K562 (cell line): Measurements from ENCODE around the gene RAB4B. TPM values are rescaled to one million over a fixed set of nuclear protein-coding genes. Genes with fewer than 3 reads are reported as not detected.

ENCODE experiments used
- ATAC-seq: fragments of 200-7000 bp; cut with Tn5 transposase; 3 replicates; pipeline ENCODE4 v1.9.1; 2020; ENCODE audit warnings: moderate library complexity
- BruUV-seq: library from RNA; stranded (reverse); fragments of 400-500 nt; replicated peaks from 2 replicates; lab custom pipeline; 2021; lab: Mats Ljungman, UMichigan
- CTCF ChIA-PET: fragments of 300-600 bp; formaldehyde crosslinking; extraction: SDS; loops from one replicate; lab custom pipeline; 2021; ENCODE audit warnings: low intra/inter-chr PET ratio; lab: Yijun Ruan, JAX
- POLR2A ChIA-PET: fragments of 300-600, 350-650 bp; sonication (Branson Sonifier 250); formaldehyde crosslinking; extraction: SDS; loops from one replicate; lab custom pipeline; 2021; ENCODE audit warnings: antibody characterized with exemption, inconsistent platforms; lab: Yijun Ruan, JAX
- DNase-seq, 4 experiments: peaks; one replicate each; pipeline versions ENCODE4 v3.0.0 to v3.0.0-alpha.2; 2011 to 2018; ENCODE audit warnings: low spot score in 3 of 4, mixed read lengths in 3 of 4; ENCODE audit errors: extremely low read depth in 1 of 4
- FAIRE-seq: peaks from 2 replicates; lab custom pipeline; 2011; peaks lifted over from hg19 to GRCh38; lab: Jason Lieb, UNC
- H2AFZ ChIP-seq: 2 replicates; pipeline ENCODE4 v1.6.0; 2011; ENCODE audit warnings: low read depth, low read length, control low read depth, inconsistent platforms
- H3K27ac ChIP-seq: fragments of 200-600 bp; 3 replicates; pipeline ENCODE4 v1.8.0; 2011; ENCODE audit warnings: low read depth, mild to moderate bottlenecking, control low read depth, inconsistent platforms, low read length, moderate library complexity, mixed read lengths; ENCODE audit errors: extremely low read depth
- H3K27me3 ChIP-seq, 2 experiments: fragments of 300-600 bp in 1 of 2; 2 replicates in 1 of 2; 3 replicates in 1 of 2; pipeline versions ENCODE4 v1.6.0 to v1.8.0; 2011; ENCODE audit warnings: inconsistent platforms in 2 of 2, low read length in 2 of 2, mild to moderate bottlenecking in 1 of 2, mixed read lengths in 1 of 2, moderate library complexity in 1 of 2; ENCODE audit not compliant: control insufficient read depth in 2 of 2, insufficient read depth in 2 of 2
- H3K36me3 ChIP-seq: fragments of 300-600 bp; 3 replicates; pipeline ENCODE4 v1.8.0; 2011; ENCODE audit warnings: mild to moderate bottlenecking, low read length, inconsistent platforms; ENCODE audit not compliant: control insufficient read depth, insufficient read depth
- H3K4me1 ChIP-seq, 2 experiments: fragments of 200-600 bp in 1 of 2; replicated peaks in 1 of 2; 2 replicates in 1 of 2; 3 replicates in 1 of 2; pipeline versions ENCODE4 v1.5.1 to v1.8.0; 2011; ENCODE audit warnings: inconsistent platforms in 2 of 2, low read length in 2 of 2, mild to moderate bottlenecking in 1 of 2, mixed read lengths in 1 of 2, moderate library complexity in 1 of 2; ENCODE audit not compliant: control insufficient read depth in 2 of 2, insufficient read depth in 2 of 2
- H3K4me2 ChIP-seq: 2 replicates; pipeline ENCODE4 v1.6.1; 2011; ENCODE audit warnings: low read length, control low read depth, inconsistent platforms, mixed read lengths; ENCODE audit not compliant: insufficient read depth
- H3K4me3 ChIP-seq: fragments of 200-600 bp; sonication (generic), shearing (Covaris generic); 2 replicates; pipeline ENCODE4 v1.5.1; 2016; ENCODE audit warnings: control low read depth, inconsistent platforms
- H3K79me2 ChIP-seq: fragments of 200-600 bp; 3 replicates; pipeline ENCODE4 v1.8.0; 2011; ENCODE audit warnings: low read length, inconsistent platforms; ENCODE audit not compliant: control insufficient read depth, insufficient read depth
- H3K9ac ChIP-seq, 2 experiments: 2 replicates each; pipeline versions ENCODE4 v1.6.0 to v1.6.1; 2011; ENCODE audit warnings: low read depth in 2 of 2, low read length in 2 of 2, control low read depth in 1 of 2, inconsistent platforms in 1 of 2, mild to moderate bottlenecking in 1 of 2, mixed read lengths in 1 of 2; ENCODE audit not compliant: insufficient read depth in 1 of 2
- H3K9me1 ChIP-seq: one replicate; pipeline ENCODE4 v1.6.0; 2011; ENCODE audit warnings: inconsistent platforms, mild to moderate bottlenecking, low read length, moderate library complexity; ENCODE audit not compliant: control insufficient read depth, insufficient read depth
- H3K9me3 ChIP-seq: replicated peaks from 2 replicates; pipeline ENCODE4 v1.5.1; 2011; ENCODE audit warnings: low read depth, low read length, inconsistent platforms; ENCODE audit not compliant: control insufficient read depth, insufficient read depth
- H4K20me1 ChIP-seq: replicated peaks from 2 replicates; pipeline ENCODE4 v1.6.1; 2011; ENCODE audit warnings: low read length, inconsistent platforms, mixed read lengths; ENCODE audit not compliant: control insufficient read depth, insufficient read depth
- ASH1L ChIP-seq: fragments of 450-650 bp; IDR thresholded peaks from 2 replicates; pipeline ENCODE4 v1.6.1; 2018; ENCODE audit warnings: borderline replicate concordance, mild to moderate bottlenecking, low read depth; ENCODE audit not compliant: partially characterized antibody
- FOXP1 ChIP-seq: sonication (generic); formaldehyde crosslinking; IDR thresholded peaks from 2 replicates; pipeline ENCODE4 v1.8.0; 2022; ENCODE audit warnings: mild to moderate bottlenecking, missing genetic modification reagents
- GABPB1 ChIP-seq: sonication (generic); formaldehyde crosslinking; IDR thresholded peaks from 2 replicates; pipeline ENCODE4 v1.8.0; 2022; ENCODE audit warnings: mild to moderate bottlenecking, missing genetic modification reagents
- HMG20B ChIP-seq: fragments of 250-450 bp; sonication (Bioruptor Pico); IDR thresholded peaks from 2 replicates; pipeline ENCODE4 v1.5.0; 2021; ENCODE audit warnings: mild to moderate bottlenecking
- HNRNPUL1 ChIP-seq: fragments of 200-400 bp; formaldehyde crosslinking; IDR thresholded peaks from 2 replicates; pipeline ENCODE4 v1.6.1; 2017; ENCODE audit warnings: low read length
- JUN ChIP-seq, 2 experiments: sonication (generic) in 1 of 2; formaldehyde crosslinking in 1 of 2; IDR thresholded peaks; 2 replicates each; pipeline versions ENCODE4 v1.6.1 to v1.8.0; 2012 to 2022; ENCODE audit warnings: borderline replicate concordance in 2 of 2, mild to moderate bottlenecking in 2 of 2, improper control_type of control experiment in 1 of 2, low read depth in 1 of 2, low read length in 1 of 2, missing genetic modification reagents in 1 of 2
- MCM3 ChIP-seq: fragments of 450-650 bp; IDR thresholded peaks from 2 replicates; pipeline ENCODE4 v1.6.1; 2016
- POLR2A ChIP-seq: fragments of 450-650 bp; conservative IDR thresholded peaks from 2 replicates; pipeline ENCODE4 v1.6.1; 2016
- RB1 ChIP-seq: fragments of 450-650 bp; IDR thresholded peaks from 2 replicates; pipeline ENCODE4 v1.6.1; 2017; ENCODE audit warnings: low read depth, mild to moderate bottlenecking
- RBM22 ChIP-seq: fragments of 200-400 bp; formaldehyde crosslinking; IDR thresholded peaks from 2 replicates; pipeline ENCODE4 v1.6.1; 2018; ENCODE audit warnings: low read length, low read depth; ENCODE audit not compliant: poor library complexity, severe bottlenecking
- RBM25 ChIP-seq: fragments of 200-400 bp; formaldehyde crosslinking; IDR thresholded peaks from 2 replicates; pipeline ENCODE4 v1.6.1; 2018; ENCODE audit warnings: low read length, low read depth, moderate library complexity; ENCODE audit not compliant: severe bottlenecking
- SMAD4 ChIP-seq: fragments of 250-450 bp; sonication (Bioruptor Pico); conservative IDR thresholded peaks from 2 replicates; pipeline ENCODE4 v1.8.0; 2021; ENCODE audit warnings: inconsistent platforms, mild to moderate bottlenecking, moderate library complexity
- SP1 ChIP-seq: sonication (generic); formaldehyde crosslinking; IDR thresholded peaks from 2 replicates; pipeline ENCODE4 v1.8.1; 2022; ENCODE audit warnings: mild to moderate bottlenecking, missing genetic modification reagents
- ZBTB1 ChIP-seq: sonication (generic); formaldehyde crosslinking; IDR thresholded peaks from 2 replicates; pipeline ENCODE4 v1.8.1; 2023; ENCODE audit warnings: missing genetic modification reagents, low read depth, mild to moderate bottlenecking, borderline replicate concordance
- ZNF232 ChIP-seq: sonication (generic); formaldehyde crosslinking; IDR thresholded peaks from 2 replicates; pipeline ENCODE4 v1.8.0; 2022; ENCODE audit warnings: mild to moderate bottlenecking, missing genetic modification reagents
- ZNF24 ChIP-seq: fragments of 450-650 bp; IDR thresholded peaks from 2 replicates; pipeline ENCODE4 v1.6.1; 2016
- ZNF316 ChIP-seq: fragments of 450-650 bp; IDR thresholded peaks from 2 replicates; pipeline ENCODE4 v1.6.1; 2016
- ZNF384 ChIP-seq: IDR thresholded peaks from 2 replicates; pipeline ENCODE4 v1.6.1; 2012; ENCODE audit warnings: low read depth, low read length, improper control_type of control experiment
- ZNF583 ChIP-seq: fragments of 250-450 bp; sonication (Bioruptor Pico); IDR thresholded peaks from 2 replicates; pipeline ENCODE4 v1.4.0; 2020
- ZNF79 ChIP-seq: fragments of 250-450 bp; sonication (Bioruptor Pico); IDR thresholded peaks from 2 replicates; pipeline ENCODE4 v1.4.0; 2020; ENCODE audit warnings: low read depth, mild to moderate bottlenecking, moderate library complexity
- WGBS: fragments of 100-300 bp; shearing (Covaris generic); methylation state at CpG from one replicate; pipeline ENCODE4 v1.1.6; 2016; ENCODE audit warnings: low coverage, mixed read lengths; ENCODE audit not compliant: insufficient coverage; ENCODE audit errors: missing lambda C conversion rate; 5-methylcytosine and 5-hydroxymethylcytosine counted together
- in situ Hi-C: fragments of 300-500 bp; cut with MboI; formaldehyde crosslinking; loops from 4 replicates; pipeline ENCODE4 v1.15.0; 2018; ENCODE audit warnings: inconsistent platforms, mixed read lengths
- intact Hi-C: fragments of 100-400 bp; cut with micrococcal nuclease; formaldehyde crosslinking; loops from 2 replicates; pipeline ENCODE4 v1.14.2; 2022
- polyA plus RNA-seq, 8 experiments: library from polyadenylated mRNA; depleted of rRNA in 4 of 8; stranded (reverse) in 5 of 8; unstranded in 3 of 8; fragments of >200 nt; fragmentation: Nextera tagmentation in 2 of 8; fragmentation: Illumina TruSeq in 1 of 8; extraction: Ambion mirVana in 2 of 8; extraction: Trizol in 1 of 8; gene quantifications; 2 replicates each; pipeline versions ENCODE4 v1.2.1 to v1.2.3, GENCODE V29; 2011 to 2014; ENCODE audit warnings: inconsistent platforms in 1 of 8, missing spikeins in 1 of 8
- total RNA-seq, 7 experiments: library from RNA; depleted of rRNA in 6 of 7; stranded (reverse); fragments of >200 nt in 6 of 7; fragmentation: Illumina TruSeq in 2 of 7; extraction: Trizol in 2 of 7; gene quantifications; 2 replicates each; pipeline versions ENCODE4 v1.2.1 to v1.2.3, GENCODE V29; 2011 to 2021; ENCODE audit warnings: low replicate concordance in 1 of 7

The RAB4B gene
- total and polyA plus RNA-seq, 9 of the 15 experiments (the other 6 are each of a cell fraction or from before 2014, with no cell fraction given), result 0.28 to 20.4 (median 9.0) TPM

DNA sequence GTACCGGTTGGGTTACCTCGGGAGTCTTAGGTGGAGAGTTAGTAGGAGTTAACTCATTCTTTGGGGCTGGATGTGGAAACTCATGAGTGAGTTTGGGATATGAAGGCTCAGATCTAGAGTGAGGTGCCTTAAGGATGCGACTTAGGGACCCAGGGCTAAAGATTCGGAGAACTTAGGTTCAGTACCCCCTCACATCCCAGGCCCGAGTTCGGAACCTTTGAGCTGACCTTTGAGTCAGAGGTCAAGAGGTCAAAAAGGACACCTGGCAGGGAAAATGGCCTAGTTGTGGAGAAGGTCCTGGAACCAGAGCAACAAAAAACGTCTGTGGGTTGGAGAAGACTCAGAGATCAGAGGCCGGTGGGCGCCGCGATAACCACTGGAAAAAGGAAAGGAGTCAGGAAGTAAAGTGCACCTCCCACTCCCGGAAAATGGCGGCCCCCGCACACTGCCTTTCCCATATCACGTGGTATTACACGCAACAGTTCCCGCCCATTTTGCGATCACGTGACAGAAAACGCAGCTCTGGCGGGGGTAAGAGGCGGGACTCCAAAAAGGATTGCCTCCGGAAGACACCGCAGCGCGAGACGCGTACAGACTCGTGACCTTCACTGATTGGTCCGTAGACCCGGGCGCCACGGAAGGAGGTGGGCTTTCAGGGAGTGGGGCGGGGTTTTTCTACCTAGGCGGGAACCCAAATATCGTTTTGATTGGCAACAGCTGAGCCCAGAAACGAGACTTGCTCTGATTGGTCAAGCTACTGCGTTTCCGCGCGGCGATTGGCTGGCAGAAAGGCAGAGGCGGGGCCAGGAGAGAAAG is 27.8 kb upstream of the RAB4B start, which contains the start of gene ACTMAP (continued):
- TF ChIP-seq JUN (IDR thresholded peaks at IDR 0.05; ENCODE audit: borderline replicate concordance, low read depth, low read length), result 0 out of 2 replicates have a peak, but pooled peaks have one; percentile 49
- no peak for TF ChIP-seq JUN (CRISPR knock-in tag; IDR thresholded peaks at IDR 0.05; ENCODE audit: borderline replicate concordance)
- no peak for TF ChIP-seq ZNF232 (CRISPR knock-in tag)
- TF ChIP-seq HNRNPUL1, result no peak
- TF ChIP-seq ZNF79 (CRISPR knock-in tag), result no peak
- TF ChIP-seq SMAD4 (CRISPR knock-in tag), result peak; percentile 82; the same call in 1 of the 2 replicates
- TF ChIP-seq ZNF583 (CRISPR knock-in tag), result no peak
- TF ChIP-seq ASH1L, result peak; percentile 92
- TF ChIP-seq ZNF316, result no peak

DNA sequence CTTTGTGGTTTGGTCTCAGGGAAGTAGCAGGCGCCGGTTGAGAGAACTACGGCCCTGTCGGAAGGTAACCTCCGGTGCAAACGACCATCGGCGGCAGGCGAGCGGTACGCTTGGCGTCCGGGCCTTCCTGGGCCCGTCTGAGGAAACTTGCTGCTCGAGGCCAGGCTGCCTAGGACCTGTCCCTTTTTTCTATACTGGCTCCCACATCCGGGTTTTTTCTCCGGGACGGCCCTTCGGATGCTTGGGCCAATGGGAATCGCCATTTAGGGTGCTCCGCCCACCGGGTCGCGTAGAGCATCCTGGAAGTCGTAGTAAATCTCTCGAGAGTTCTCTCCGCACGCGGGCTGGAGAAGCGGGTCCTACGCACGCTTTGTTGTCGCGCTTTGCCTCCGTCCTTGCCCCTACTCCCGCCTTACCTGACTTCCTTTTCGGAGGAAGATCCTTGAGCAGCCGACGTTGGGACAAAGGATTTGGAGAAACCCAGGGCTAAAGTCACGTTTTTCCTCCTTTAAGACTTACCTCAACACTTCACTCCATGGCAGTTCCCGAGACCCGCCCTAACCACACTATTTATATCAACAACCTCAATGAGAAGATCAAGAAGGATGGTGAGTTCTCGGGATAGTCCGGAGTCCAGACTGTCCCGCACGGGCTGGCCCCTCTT is 27.0 kb upstream of the RAB4B start, which contains the start of gene SNRPA:
TSS of gene SNRPA (plus strand) at position 330 of the 664 bp plus-strand sequence. CDS start at position 536, 206 bp downstream.
- Histone ChIP-seq H3K36me3 (peaks cover 40% of the 10 kb centered on the region), H3K9me1 (peaks cover 3% of the 10 kb centered on the region), H3K9ac (peak within 1 kb of the TSS; percentile 94 to 99), H3K27ac (peak within 1 kb of the TSS; percentile 99), H3K4me1 (peaks cover 35 to 42% of the 10 kb centered on the region in 2 experiments), H3K79me2 (peaks cover 75% of the 10 kb centered on the region), H4K20me1 (peaks cover 21% of the 10 kb centered on the region), H3K27me3 (no peaks in the 10 kb centered on the region), H3K9me3 (no peaks in the 10 kb centered on the region), H3K4me2 (peak within 1 kb of the TSS; percentile 100), H2AFZ (peak within 1 kb of the TSS; percentile 90), H3K4me3 (peak within 1 kb of the TSS; percentile 59)
- no TSS peak for BruUV-seq
- ChIA-PET CTCF (interaction anchor here (1.1 kb wide), 1 partner anchor 88 kb away, joined by 3 read pairs; no protein-coding TSS in a partner anchor), POLR2A (interaction anchor here (0.6 to 3.0 kb wide), 26 partner anchors 8 to 1116 kb away, joined by 3 to 25 read pairs (median 5); partner anchors contain the start of genes COQ8B, EGLN2, ITPKC and RAB4B)
- intact Hi-C loops (loop anchor here (2.0 kb wide), 2 partner anchors 34 to 48 kb away; partner anchors contain the start of genes COQ8B, EGLN2 and ITPKC), in situ Hi-C loops (no loop called here)
- WGBS, result 0% methylated on average over 34 of the region's 46 CpGs
- DNase-seq (peak; percentile 85 to 98 (median 90)), FAIRE-seq (no peak), ATAC-seq (peak; percentile 84)
- TF ChIP-seq ZNF24, result 0 out of 2 replicates have a peak, but pooled peaks have one; percentile 11
- 0 out of 2 replicates have a peak, but pooled peaks have one; percentile 41 for TF ChIP-seq ZNF384
- peak; percentile 23 for TF ChIP-seq FOXP1 (CRISPR knock-in tag)
- no peak for TF ChIP-seq ZBTB1
- TF ChIP-seq RBM22, result no peak
- TF ChIP-seq HMG20B (CRISPR knock-in tag), result no peak
- TF ChIP-seq SP1 (CRISPR knock-in tag), result peak; percentile 5
- TF ChIP-seq MCM3, result no peak
- peak; percentile 93 for TF ChIP-seq POLR2A
- TF ChIP-seq RB1, result peak; percentile 17; the same call in 1 of the 2 replicates
- TF ChIP-seq RBM25, result peak; percentile 2
- no peak for TF ChIP-seq GABPB1 (CRISPR knock-in tag)
